Naive thymus-derived CD8-positive, alpha-beta T cell (primary cell): ENCODE data around the gene RNF223. TPM values are rescaled to one million over a fixed set of nuclear protein-coding genes. Genes with fewer than 3 reads are reported as not detected.
"Not testable (repeated sequence)": the region's sequence is repeated elsewhere in the genome, so short reads cannot be mapped to it uniquely, and the experiment has no call there.

ENCODE experiments used
- ATAC-seq, 2 donors: fragments of 150-1000 bp; cut with Tn5 transposase in 1 of 2; sonication (Bioruptor Pico), chemical (Tn5 transposase) in 1 of 2; 1 replicate in 1 of 2; 2 replicates in 1 of 2; pipeline ENCODE4 v1.10.0; 2021; ENCODE audit warnings: mild to moderate bottlenecking in 2 of 2, moderate library complexity in 2 of 2
- POLR2A ChIA-PET: fragments of 350-600 bp; sonication (Branson Sonifier 250); formaldehyde crosslinking; loops from one replicate; lab custom pipeline; 2021; ENCODE audit warnings: antibody characterized with exemption; lab: Charles Lee
- DNase-seq, 10 donors: peaks; one replicate each; pipeline versions ENCODE4 v3.0.0 to v3.0.0-alpha.2; 2020 to 2022
- H3K27ac Mint-ChIP-seq, 10 donors: one replicate each; pipeline ENCODE4 v1.8.0; 2020 to 2022; ENCODE audit warnings: mild to moderate bottlenecking in 10 of 10, mixed read lengths in 10 of 10, moderate library complexity in 4 of 10, inconsistent platforms in 1 of 10
- H3K27me3 Mint-ChIP-seq, 5 donors: one replicate each; pipeline ENCODE4 v1.8.0; 2021 to 2022; ENCODE audit warnings: mixed read lengths in 5 of 5
- H3K36me3 Mint-ChIP-seq, 3 donors: one replicate each; pipeline ENCODE4 v1.8.0; 2020 to 2022; ENCODE audit warnings: mixed read lengths in 3 of 3, mild to moderate bottlenecking in 2 of 3, inconsistent platforms in 1 of 3
- H3K4me1 Mint-ChIP-seq, 4 donors: one replicate each; pipeline ENCODE4 v1.8.0; 2021 to 2022; ENCODE audit warnings: mixed read lengths in 4 of 4
- H3K4me3 Mint-ChIP-seq, 10 donors: one replicate each; pipeline ENCODE4 v1.8.0; 2020 to 2022; ENCODE audit warnings: mild to moderate bottlenecking in 10 of 10, mixed read lengths in 10 of 10, moderate library complexity in 6 of 10, inconsistent platforms in 1 of 10
- H3K9me3 Mint-ChIP-seq, 9 donors: one replicate each; pipeline ENCODE4 v1.8.0; 2020 to 2022; ENCODE audit warnings: mixed read lengths in 9 of 9, mild to moderate bottlenecking in 3 of 9, inconsistent platforms in 1 of 9, moderate library complexity in 1 of 9
- polyA plus RNA-seq, 3 donors: library from polyadenylated mRNA; unstranded; fragments of 300-500 nt; fragmentation: Illumina TruSeq; gene quantifications; one replicate each; pipeline ENCODE4 v1.2.3, GENCODE V29; 2021
- total RNA-seq, 8 experiments: library from RNA in 2 of 8; stranded (reverse) in 2 of 8; gene quantifications; one replicate each; pipeline ENCODE4 v1.2.3 and lab custom pipeline; 2021 to 2026

Gene RNF223
- total and polyA plus RNA-seq, 5 experiments from 2014 or later: not detected

- POLR2A ChIA-PET: interaction anchor here (1.3 to 1.6 kb wide), 3 partner anchors 9 to 90 kb away, joined by 3 to 6 read pairs (median 3); partner anchors contain the start of genes C1orf159 and ISG15
- H3K27ac Mint-ChIP-seq: peak overlapping the region; percentile 80 to 96 (median 88)
- H3K4me3 Mint-ChIP-seq: peak overlapping the region; percentile 25 to 84 (median 69)
- H3K36me3 Mint-ChIP-seq, H3K27me3 Mint-ChIP-seq: not testable (repeated sequence)
- H3K4me1 Mint-ChIP-seq: peaks cover 35 to 66% (median 53%) of the 10 kb centered on the region in 4 donors
- peak; percentile 80 to 88 for ATAC-seq
- DNase-seq: peak in 4 of 10 donors; percentile 16 to 45 (median 26)
- peaks cover 0 to 18% (median 7%) of the 10 kb centered on the region in 9 donors for H3K9me3 Mint-ChIP-seq
Measured at GRCh38 chr1:1104152-1104551, 30.0 kb upstream of the RNF223 start.

- DNase-seq: no peak
- H3K4me3 Mint-ChIP-seq: no peak overlapping the region
Measured at GRCh38 chr1:1101503-1101902, 27.4 kb upstream of the RNF223 start.

GRCh38 chr1:1100296-1100695, 26.2 kb upstream of the RNF223 start:
- Mint-ChIP-seq H3K36me3 (peaks cover 0 to 5% (median 4%) of the 10 kb centered on the region in 3 donors), H3K4me1 (peaks cover 37 to 70% (median 50%) of the 10 kb centered on the region in 4 donors), H3K9me3 (peaks cover 0 to 24% (median 12%) of the 10 kb centered on the region in 9 donors), H3K4me3 (peak overlapping the region in 4 of 10 donors; percentile 13 to 26 (median 20)), H3K27ac (peak overlapping the region in 2 of 10 donors; percentile 11 to 83), H3K27me3 (no peaks in the 10 kb centered on the region)
- POLR2A ChIA-PET: interaction anchor here (1.2 kb wide), 1 partner anchor 36 kb away, joined by 3 read pairs; no protein-coding TSS in a partner anchor
- ATAC-seq (no peak), DNase-seq (no peak)

More at GRCh38 chr1:1101503-1101902, 27.4 kb upstream of the RNF223 start:
- Mint-ChIP-seq H3K27ac (peak overlapping the region in 1 of 10 donors; percentile 22), H3K36me3 (peaks cover 0 to 5% (median 4%) of the 10 kb centered on the region in 3 donors), H3K9me3 (peaks cover 0 to 24% (median 12%) of the 10 kb centered on the region in 9 donors), H3K27me3 (no peaks in the 10 kb centered on the region), H3K4me1 (peaks cover 39 to 75% (median 53%) of the 10 kb centered on the region in 4 donors)
- ATAC-seq: no peak
- POLR2A ChIA-PET: interaction anchor here (1.1 to 1.2 kb wide), 2 partner anchors 14 to 37 kb away, joined by 3 read pairs; partner anchors contain the start of gene C1orf159

GRCh38 chr1:1099506-1100183, 25.5 kb upstream of the RNF223 start:
- H3K4me1 Mint-ChIP-seq: peaks cover 34 to 66% (median 46%) of the 10 kb centered on the region in 4 donors

GRCh38 chr1:1098681-1099421, 24.7 kb upstream of the RNF223 start:
- Mint-ChIP-seq H3K27me3 (no peaks in the 10 kb centered on the region), H3K36me3 (peaks cover 0 to 5% (median 4%) of the 10 kb centered on the region in 3 donors), H3K4me1 (peaks cover 28 to 58% (median 38%) of the 10 kb centered on the region in 4 donors), H3K27ac (peak overlapping the region; percentile 28 to 91 (median 73)), H3K9me3 (peaks cover 0 to 24% (median 12%) of the 10 kb centered on the region in 9 donors), H3K4me3 (peak overlapping the region; percentile 7 to 71 (median 43))
- POLR2A ChIA-PET: no interaction called here
- ATAC-seq (peak; percentile 23 to 44), DNase-seq (peak in 3 of 10 donors; percentile 22 to 68 (median 60))

More at GRCh38 chr1:1099506-1100183, 25.5 kb upstream of the RNF223 start:
- peak in 1 of 10 donors; percentile 56 for DNase-seq
- POLR2A ChIA-PET: no interaction called here
- H3K27me3 Mint-ChIP-seq: no peaks in the 10 kb centered on the region
- H3K4me3 Mint-ChIP-seq: peak overlapping the region; percentile 7 to 71 (median 43)
- peak in 1 of 2 donors; percentile 37 for ATAC-seq
- H3K27ac Mint-ChIP-seq: peak overlapping the region; percentile 28 to 91 (median 73)
- H3K9me3 Mint-ChIP-seq: peaks cover 0 to 24% (median 12%) of the 10 kb centered on the region in 9 donors
- H3K36me3 Mint-ChIP-seq: peaks cover 0 to 5% (median 4%) of the 10 kb centered on the region in 3 donors

- DNase-seq, H3K27ac Mint-ChIP-seq, H3K27me3 Mint-ChIP-seq, H3K4me3 Mint-ChIP-seq, ATAC-seq, H3K36me3 Mint-ChIP-seq, POLR2A ChIA-PET: not testable (repeated sequence)
- peaks cover 0 to 24% (median 11%) of the 10 kb centered on the region in 9 donors for H3K9me3 Mint-ChIP-seq
- H3K4me1 Mint-ChIP-seq: peaks cover 22 to 39% (median 23%) of the 10 kb centered on the region in 4 donors
Measured at GRCh38 chr1:1096136-1096535, 22.0 kb upstream of the RNF223 start.

GRCh38 chr1:1094981-1095380, 20.9 kb upstream of the RNF223 start:
- no peak for DNase-seq
- Mint-ChIP-seq H3K27me3 (no peaks in the 10 kb centered on the region), H3K4me1 (peaks cover 15 to 29% (median 17%) of the 10 kb centered on the region in 4 donors), H3K27ac (no peak overlapping the region), H3K36me3 (peaks cover 0 to 2% (median 0%) of the 10 kb centered on the region in 3 donors), H3K4me3 (no peak overlapping the region), H3K9me3 (peaks cover 0 to 14% (median 11%) of the 10 kb centered on the region in 9 donors)
- ATAC-seq: no peak
- POLR2A ChIA-PET: no interaction called here

- ATAC-seq (no peak), DNase-seq (no peak)
- peaks cover 1 to 15% (median 5%) of the 10 kb centered on the region in 4 donors for H3K4me1 Mint-ChIP-seq
- H3K27me3 Mint-ChIP-seq: no peaks in the 10 kb centered on the region
- H3K27ac Mint-ChIP-seq: no peak overlapping the region
- H3K4me3 Mint-ChIP-seq: no peak overlapping the region
- POLR2A ChIA-PET: no interaction called here
- H3K9me3 Mint-ChIP-seq: peaks cover 0 to 2% (median 0%) of the 10 kb centered on the region in 9 donors
- peaks cover 0 to 2% (median 0%) of the 10 kb centered on the region in 3 donors for H3K36me3 Mint-ChIP-seq
Measured at GRCh38 chr1:1093610-1093943, 19.5 kb upstream of the RNF223 start.

GRCh38 chr1:1092894-1093609, 18.9 kb upstream of the RNF223 start:
- Mint-ChIP-seq H3K27me3 (no peaks in the 10 kb centered on the region), H3K27ac (peak overlapping the region in 1 of 10 donors; percentile 63), H3K4me1 (peaks cover 0 to 10% (median 4%) of the 10 kb centered on the region in 4 donors), H3K4me3 (no peak overlapping the region), H3K9me3 (peaks cover 0 to 2% (median 0%) of the 10 kb centered on the region in 9 donors), H3K36me3 (peaks cover 0 to 2% (median 0%) of the 10 kb centered on the region in 3 donors)
- no peak for DNase-seq
- ATAC-seq: no peak
- POLR2A ChIA-PET: interaction anchor here (0.7 kb wide), 2 partner anchors 18 to 57 kb away, joined by 3 read pairs; no protein-coding TSS in a partner anchor

- Mint-ChIP-seq H3K36me3 (peaks cover 0 to 2% (median 0%) of the 10 kb centered on the region in 3 donors), H3K27ac (no peak overlapping the region), H3K4me1 (peaks cover 0 to 6% (median 2%) of the 10 kb centered on the region in 4 donors), H3K4me3 (no peak overlapping the region), H3K9me3 (peaks cover 0 to 2% (median 0%) of the 10 kb centered on the region in 9 donors), H3K27me3 (no peaks in the 10 kb centered on the region)
- POLR2A ChIA-PET: interaction anchor here (0.7 to 1.0 kb wide), 3 partner anchors 18 to 56 kb away, joined by 3 read pairs; no protein-coding TSS in a partner anchor
- DNase-seq (peak in 2 of 10 donors; percentile 6 to 50), ATAC-seq (no peak)
Measured at GRCh38 chr1:1092149-1092855, 18.2 kb upstream of the RNF223 start.
